GM18508 (cell line): Measurements from ENCODE around the gene AJAP1.
"Not testable (repeated sequence)": the region's sequence is repeated elsewhere in the genome, so short reads cannot be mapped to it uniquely, and the experiment has no call there.

ENCODE experiments used
- ATAC-seq: cut with Tn5 transposase; IDR thresholded peaks from one replicate; pipeline ENCODE4 v1.9.1; 2021; ENCODE audit warnings: moderate number of reproducible peaks; ENCODE audit not compliant: insufficient read depth, unreplicated experiment

Gene AJAP1

DNA sequence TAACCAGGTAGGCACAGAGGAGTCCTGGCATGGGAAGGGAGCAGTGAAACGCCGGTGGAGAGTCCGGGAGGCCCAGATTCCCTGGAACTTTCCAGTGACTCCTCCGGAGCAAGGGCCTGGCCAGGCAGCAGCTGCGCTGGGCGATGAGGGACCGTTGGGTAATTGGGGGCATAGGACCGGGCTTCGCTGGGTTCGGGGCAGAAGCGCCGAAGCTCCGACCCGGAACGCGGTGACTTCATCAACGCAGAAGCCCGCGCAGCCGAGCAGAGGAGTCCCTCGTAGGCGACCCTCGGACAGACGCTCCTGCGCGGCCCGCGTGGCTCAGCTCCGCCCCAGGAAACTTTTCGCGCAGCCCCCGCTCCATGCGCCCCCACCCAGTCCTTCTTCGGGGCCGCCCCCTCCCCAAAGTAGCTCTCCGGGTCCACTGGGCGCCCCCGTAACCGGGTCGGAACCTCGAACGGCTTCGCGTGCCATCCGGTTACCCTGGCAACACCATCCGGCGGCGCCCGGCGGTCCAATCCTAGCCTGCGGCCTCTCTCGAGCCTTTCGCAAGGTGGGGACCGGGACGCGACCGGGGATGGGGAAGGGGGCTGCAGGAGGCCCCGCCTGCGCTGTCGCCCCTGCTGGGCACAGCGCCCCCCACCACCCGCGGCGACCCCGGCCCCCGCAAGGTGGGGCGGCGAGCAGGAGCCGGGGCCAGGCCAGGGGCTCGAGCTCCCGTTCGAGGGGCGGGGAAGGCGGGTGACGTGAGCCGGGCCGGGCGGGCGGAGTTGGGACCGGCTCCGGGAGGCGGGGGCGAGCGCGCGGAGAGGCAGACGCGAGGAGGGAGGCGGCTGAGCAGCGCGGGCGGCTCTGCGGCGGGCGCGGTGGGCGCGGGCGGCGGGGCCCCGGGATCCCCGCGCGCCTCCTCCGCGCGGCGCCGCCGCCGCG, at the start of gene AJAP1:
Gene AJAP1 (plus strand): TSS at position 814 of the 930 bp plus-strand sequence. CDS start 817 bp downstream, outside the sequence.
- no peak for ATAC-seq

DNA sequence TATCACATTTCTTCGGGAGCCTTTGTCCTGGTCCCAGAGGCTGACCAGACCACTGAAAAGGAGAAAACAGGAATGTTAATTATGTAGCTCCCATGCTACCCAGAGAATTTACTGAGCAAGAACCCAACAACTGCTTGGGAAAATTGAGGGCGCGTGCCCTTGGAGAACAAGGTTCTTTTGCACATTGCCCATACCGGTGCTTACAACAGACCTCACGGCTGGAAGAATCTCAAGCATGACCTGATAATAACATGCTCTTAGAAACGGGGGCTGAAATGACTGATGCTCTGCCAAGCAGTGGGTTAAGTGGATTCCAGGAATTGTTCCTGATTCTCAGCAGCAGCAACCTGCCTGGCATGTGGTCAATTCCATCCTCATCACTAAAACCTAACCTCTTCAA, 49.3 kb upstream of the AJAP1 start:
- no peak for ATAC-seq

DNA sequence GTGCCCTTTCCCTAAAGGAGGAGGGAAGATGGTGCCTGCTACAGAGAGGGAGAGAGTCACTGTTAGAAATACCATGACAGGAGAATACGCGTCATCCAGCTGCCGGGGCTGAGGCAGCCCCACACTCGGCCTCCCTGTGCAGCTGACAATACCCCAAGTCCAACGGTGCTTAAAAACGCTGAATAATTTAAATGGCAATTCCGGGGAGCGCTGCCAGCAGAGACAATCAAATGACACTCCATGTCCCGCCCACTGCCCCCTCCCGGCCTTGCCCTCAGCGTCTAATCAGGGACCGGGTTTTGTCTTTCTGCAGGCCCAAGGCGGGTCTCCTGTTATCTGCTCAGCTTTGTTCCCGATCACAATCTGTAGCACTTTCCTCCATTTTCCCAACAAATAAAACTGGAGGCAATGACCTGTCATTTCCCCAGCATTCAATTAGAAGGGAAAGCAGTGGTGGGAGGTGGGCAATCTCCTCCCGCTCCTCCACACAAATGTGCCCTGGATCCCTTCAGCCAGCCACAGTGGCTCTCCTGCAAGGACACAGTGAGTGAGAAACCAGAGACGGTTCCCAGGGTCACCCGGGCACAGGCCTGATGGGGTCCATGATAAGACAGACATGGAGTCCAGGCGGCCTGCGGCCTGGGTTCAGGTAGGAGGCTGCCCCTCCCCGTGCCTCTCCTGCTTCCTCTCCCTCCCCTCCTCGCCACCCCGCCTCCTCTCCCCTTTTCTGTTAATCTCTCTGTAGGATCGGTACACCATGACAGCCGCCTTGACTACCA, 42.7 kb upstream of the AJAP1 start:
- ATAC-seq, result no peak

DNA sequence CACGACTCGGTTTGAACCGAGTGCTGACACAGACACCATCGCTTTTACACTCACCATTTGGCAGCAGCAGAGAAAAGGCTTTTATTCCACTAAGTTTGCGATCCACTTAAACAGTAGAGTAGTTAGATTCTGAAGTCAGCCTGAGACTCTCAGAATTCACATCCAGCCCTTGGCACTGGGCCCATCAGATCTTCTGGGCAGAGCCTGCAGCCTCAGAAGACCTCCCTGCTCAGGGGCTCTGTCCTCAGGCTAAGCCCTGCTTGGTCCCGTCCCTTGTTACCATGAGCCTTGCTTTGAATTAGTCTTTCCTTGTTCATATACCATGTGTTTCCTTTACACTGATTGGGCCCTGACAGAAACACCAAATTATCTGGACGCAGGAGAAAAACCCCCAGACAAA, 41.4 kb upstream of the AJAP1 start:
- ATAC-seq, result no peak

DNA sequence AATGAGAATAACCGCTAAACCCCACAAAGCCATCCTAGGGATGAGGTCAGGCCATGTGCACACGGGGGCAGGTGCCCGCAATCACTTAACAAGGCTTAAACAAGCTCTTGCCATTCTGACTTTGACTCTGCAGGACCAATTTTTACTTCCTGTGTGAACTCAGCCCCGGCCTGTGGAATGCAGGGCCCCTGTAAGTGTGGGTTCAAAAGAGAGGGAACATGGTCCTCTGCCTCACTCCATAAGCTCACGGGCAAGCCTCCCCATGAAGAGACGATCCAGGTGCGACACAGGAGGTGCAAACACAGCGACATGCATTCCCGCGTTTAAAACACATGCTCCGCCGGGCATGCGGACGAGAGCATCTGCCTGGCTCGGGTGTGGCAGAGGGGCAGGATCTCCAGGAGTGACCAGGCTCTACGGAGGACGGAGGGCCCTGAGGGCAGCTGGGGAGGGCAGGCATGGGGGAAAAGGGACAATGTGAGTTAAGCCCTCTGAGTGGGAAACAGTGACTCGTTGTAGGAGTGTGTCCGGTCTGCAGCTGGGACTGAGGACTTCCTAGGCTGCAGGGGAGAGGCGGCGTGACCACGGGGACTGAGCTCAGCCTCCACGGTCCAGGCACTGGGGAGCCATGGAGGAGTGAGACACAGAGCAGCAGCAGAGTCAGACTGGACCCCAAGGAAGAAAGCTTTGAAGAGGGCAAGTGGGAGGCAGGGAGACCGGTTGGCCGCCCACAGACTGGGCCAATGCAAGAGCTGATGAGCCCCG, 40.6 kb upstream of the AJAP1 start:
- no peak for ATAC-seq

DNA sequence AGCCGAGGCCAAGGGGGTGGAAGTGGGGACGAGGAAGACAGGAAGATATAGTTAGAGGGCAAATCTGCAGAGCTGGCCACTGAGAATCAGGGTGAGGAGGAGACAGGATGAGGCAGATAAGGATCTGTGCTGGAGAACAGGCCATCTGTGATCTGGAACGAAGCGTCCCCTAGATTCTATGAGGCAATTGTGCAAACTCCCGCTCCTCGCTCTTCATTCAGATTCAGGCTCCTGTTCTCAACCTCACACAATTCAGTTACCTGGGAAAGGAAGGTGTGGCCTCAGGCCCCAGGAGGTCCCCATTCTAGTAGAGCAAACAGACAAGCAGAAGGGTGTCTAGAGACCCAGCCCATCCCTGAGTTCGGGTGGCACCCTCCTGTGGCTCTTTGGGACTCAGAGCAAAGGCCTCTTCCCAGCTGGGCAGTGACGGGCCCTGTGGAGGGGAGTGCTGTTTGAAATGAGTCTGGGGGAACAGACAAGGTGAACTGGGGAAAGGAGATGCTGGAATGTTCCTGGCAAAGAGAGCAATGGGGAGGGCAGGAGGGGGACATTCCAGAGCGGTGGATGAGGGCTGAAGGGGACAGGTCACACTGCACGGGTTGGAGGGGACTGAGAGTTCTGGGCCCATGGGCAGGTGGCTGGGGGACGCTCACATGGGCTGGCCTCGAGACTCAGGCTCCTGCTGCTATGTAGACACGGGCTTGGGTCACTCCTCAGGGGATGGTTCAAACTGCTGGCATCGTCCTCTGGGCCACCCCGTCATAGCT, 39.9 kb upstream of the AJAP1 start:
- ATAC-seq, result no peak

DNA sequence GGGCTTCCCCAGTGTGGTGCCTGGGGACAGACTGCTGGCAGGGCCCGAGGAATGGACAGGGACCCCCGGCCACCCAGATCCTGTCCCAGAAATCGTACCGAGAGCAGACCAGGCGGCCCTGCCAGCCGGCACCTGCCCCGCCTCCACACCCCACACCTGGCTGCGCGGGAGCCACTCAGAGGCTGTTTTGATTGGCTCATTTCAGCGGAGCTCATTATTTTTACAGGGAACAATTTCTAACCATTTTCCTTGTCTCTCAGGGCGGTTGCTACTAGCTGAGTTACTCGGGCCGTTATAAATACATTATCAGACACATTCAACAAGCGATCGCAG, 39.3 kb upstream of the AJAP1 start:
- no peak for ATAC-seq

DNA sequence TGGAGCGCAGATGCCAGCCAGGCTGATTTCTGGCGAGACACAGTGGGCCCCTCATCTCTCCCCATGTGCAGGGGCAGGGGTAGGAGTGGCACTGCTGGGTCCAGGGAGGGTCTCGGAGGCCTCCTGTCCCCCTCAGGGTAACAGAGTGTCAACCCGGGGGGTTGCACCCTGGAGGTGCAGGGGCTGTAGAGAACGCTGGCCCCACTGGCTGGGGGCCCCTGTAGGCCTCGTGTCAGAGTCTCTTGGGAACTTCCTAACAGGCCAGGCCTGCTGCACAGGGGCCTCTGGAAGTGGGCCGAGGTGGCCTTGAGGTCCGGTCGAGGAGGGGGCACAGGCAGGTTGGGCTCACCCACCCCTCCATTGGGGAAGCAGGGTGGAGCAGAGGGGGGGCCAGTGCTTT, 38.9 kb upstream of the AJAP1 start:
- no peak for ATAC-seq

GRCh38 chr1:4616831-4617465, 37.5 kb upstream of the AJAP1 start:
- ATAC-seq, result no peak

DNA sequence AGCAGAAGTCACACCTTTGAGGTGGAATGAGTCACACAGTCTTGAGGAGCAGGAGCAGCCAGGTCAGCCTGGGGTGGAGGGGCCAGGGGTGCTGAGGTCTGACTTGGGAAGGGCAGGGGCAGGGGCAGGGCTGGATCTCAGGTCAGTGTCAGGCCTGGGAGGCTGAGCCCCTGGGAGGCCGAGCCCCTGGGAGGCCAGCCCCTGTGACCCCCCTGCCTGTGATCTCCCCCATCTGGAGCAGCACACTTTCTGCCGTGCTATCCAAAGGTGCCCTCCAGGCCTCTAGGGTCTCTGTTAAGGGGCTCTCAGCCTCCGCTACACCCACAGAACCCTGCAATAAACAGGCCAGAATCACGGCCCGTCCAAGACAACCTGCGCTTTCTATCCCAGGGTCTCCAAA, 36.9 kb upstream of the AJAP1 start:
- no peak for ATAC-seq

DNA sequence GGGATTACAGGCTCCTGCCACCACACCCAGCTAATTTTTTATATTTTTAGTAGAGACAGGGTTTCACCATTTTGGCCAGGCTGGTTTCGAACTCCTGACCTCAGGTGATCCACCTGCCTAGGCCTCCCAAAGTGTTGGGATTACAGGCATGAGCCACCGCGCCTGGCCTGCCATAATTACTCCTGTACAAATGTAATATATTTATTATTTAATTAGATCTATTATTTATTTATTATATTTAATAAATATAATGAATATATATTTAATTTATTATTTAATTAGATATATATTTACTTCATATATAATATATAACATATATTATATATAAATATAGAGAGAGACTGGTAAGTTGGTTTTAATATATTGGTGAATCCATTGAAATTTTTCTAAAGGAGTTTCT, 35.6 kb upstream of the AJAP1 start:
- ATAC-seq, result not testable (repeated sequence)

DNA sequence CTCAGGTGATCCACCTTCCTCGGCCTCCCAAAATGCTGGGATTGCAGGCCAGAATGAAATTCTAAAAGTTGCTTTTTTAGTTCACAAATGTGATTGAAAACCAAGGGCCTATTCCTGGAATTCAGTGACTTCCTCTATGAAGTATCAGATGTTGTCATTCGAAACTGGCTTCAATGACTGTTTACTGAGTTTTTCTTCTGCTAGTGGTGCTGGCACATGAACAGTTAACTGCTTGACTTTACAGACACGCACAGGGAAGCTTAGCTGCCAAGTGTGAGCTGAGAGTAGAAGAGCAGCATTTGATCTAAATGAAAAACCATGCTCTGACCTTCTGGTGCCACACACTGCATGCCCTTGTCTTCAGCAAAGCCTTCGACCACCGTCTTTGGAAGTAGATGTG, 32.8 kb upstream of the AJAP1 start:
- no peak for ATAC-seq

DNA sequence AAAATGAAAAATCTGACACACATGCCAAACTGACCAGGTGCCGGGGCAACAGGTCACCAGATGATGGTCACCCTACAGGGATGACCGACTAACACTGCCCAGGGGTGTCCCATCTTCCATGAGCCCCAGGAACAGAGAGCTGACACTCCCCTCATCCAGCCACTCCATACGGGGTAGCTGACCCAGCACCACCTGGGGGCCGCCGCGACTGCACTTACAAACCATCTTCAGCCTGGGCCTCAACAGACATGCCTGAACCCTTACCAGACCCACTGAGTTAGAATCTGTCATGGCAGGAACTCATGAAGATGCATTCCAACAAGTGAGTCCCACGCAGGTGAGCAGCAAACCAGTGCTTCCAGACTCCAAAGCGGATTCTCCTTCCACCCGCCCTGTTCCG, 31.6 kb upstream of the AJAP1 start:
- ATAC-seq, result no peak

DNA sequence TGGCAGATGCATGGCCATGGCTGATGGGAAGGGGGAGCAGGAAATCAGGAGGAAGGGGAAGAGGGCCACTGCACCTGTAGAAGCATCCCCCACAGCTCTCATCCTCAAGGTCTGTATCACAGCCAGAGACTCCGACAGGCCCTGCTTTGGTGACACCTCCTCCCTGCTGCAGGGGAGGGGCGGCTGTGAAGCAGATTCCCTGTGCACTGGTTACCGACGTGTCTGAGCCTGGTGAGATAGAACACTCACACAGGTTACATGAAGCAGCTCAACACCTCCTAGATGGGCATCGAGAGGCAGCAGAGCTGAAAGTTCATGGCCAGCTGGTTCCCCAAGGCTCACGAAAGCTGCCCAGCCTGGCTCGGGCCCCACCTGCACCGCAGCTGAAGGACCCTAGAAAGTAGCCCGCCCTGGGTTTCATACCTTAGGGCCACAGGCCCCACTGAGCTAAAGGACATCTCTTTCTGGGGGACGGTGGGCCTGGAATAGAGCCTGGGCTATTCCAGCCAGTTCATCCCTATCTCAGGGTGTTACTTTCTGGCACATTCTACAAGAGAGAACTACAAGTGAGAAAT, 30.2 kb upstream of the AJAP1 start:
- no peak for ATAC-seq

DNA sequence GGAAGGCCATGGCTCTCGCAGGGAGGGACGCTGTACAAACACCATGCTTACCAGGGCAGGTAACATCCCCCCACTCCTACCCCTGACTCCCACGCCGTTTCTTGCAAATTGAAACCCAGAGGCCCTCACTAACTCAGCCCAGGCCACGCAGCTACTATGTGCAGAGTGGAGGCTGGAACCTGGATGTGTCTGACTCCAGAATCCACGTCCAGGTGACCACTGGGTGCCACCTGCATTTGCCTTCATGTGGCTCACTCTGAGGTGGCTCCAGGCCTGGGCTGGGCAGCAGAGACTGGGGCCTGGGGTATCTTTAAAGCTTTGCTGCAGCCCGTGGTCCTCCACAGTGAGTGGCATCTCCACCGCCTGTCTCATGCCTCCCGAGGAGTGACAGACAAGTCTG, 29.6 kb upstream of the AJAP1 start:
- ATAC-seq, result no peak

DNA sequence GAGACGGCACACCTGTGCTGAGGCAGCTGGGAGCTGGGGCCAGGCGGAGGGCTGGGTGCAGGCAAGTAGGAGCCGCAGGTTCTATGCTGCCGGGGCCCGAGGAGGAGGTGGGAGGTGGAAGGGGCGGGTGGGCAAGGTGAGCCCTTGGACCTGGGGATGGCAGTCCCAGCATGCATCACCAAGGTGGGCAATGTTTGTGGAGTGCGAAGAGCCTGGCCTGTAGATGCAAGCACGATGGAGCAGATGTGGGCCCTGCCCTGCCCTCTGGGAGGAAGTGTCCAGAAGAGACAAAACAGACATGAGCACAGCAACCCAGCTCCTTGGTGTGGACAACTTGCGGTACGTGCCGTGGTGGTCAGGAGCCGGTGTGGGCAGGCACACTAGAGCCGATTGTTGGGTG, 28.3 kb upstream of the AJAP1 start:
- no peak for ATAC-seq

GRCh38 chr1:4626560-4627319, 27.7 kb upstream of the AJAP1 start:
- ATAC-seq, result no peak

DNA sequence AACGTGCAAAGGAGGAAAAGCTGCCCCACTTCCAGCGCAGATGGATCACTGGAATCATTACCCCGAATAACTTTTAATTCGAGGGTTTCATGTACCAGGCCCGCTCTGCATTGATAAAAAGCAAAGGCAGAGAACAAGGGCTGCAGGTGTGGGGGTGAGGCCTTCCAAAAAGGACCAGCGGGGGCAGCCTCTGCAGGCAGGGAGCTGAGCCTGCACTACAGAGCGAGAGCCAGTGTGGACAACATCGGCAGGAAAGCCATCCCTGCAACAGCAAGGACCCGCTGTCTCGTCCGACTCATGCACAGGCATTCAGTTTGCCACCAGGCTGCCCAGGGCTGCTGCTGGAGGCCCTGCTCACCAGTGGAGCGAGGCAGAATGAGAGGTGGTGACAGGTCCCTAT, 27.1 kb upstream of the AJAP1 start:
- ATAC-seq, result no peak

DNA sequence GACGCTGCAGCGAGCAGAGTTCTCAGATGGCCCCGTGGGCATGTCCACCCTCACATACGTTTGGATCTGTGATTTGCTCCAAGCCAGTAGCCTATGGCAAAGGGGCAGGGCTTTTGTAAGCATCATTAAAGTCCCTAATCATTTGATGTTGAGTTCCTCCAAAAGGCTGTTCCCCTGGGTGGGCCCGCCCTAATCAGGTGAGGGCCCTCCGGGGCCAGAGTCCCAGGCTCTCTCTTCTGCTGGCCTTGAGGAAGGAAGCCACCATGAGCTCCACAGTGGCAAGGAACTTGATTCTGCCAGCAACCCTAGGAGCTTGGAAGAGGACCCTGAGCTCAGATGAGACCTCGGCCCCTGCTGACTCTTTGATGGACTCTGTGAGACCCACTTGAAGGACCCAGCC, 25.4 kb upstream of the AJAP1 start:
- no peak for ATAC-seq
